DOHH2 (cell line): ENCODE measurements around the gene HLA-DMA.

ENCODE experiments used
- H3F3A ChIP-seq: fragments of 200-600 bp; sonication (generic), shearing (Covaris generic); 2 replicates; pipeline ENCODE4 v1.6.0; 2016; ENCODE audit warnings: antibody characterized with exemption, mild to moderate bottlenecking; ENCODE audit not compliant: control insufficient read depth, insufficient read depth
- H3K27ac ChIP-seq: fragments of 200-600 bp; sonication (generic); 2 replicates; pipeline ENCODE4 v1.5.1; 2014; ENCODE audit warnings: low read depth, mild to moderate bottlenecking, low read length, moderate library complexity
- H3K27me3 ChIP-seq: fragments of 200-600 bp; sonication (generic); 2 replicates; pipeline ENCODE4 v1.6.1; 2014; ENCODE audit warnings: mild to moderate bottlenecking, low read length, mixed read lengths; ENCODE audit not compliant: control insufficient read depth
- H3K36me3 ChIP-seq: fragments of 200-600 bp; sonication (generic); 2 replicates; pipeline ENCODE4 v1.6.1; 2014; ENCODE audit warnings: mild to moderate bottlenecking, low read length, moderate library complexity, mixed read lengths; ENCODE audit not compliant: control insufficient read depth
- H3K4me1 ChIP-seq: fragments of 200-600 bp; sonication (generic); 2 replicates; pipeline ENCODE4 v1.6.1; 2014; ENCODE audit warnings: mild to moderate bottlenecking, low read length, mixed read lengths; ENCODE audit not compliant: control insufficient read depth
- H3K4me2 ChIP-seq: fragments of 200-600 bp; sonication (generic); 2 replicates; pipeline ENCODE4 v1.6.0; 2014; ENCODE audit warnings: mild to moderate bottlenecking, low read length, moderate library complexity
- H3K4me3 ChIP-seq: fragments of 200-600 bp; sonication (generic); 2 replicates; pipeline ENCODE4 v1.5.1; 2014; ENCODE audit warnings: mild to moderate bottlenecking, low read length, mixed read lengths
- H3K79me2 ChIP-seq: fragments of 200-600 bp; sonication (generic); 2 replicates; pipeline ENCODE4 v1.6.1; 2014; ENCODE audit warnings: mild to moderate bottlenecking, low read length, mixed read lengths; ENCODE audit not compliant: control insufficient read depth
- H3K9me2 ChIP-seq: fragments of 200-600 bp; sonication (generic); replicated peaks from 2 replicates; pipeline ENCODE4 v1.6.1; 2014; ENCODE audit warnings: mild to moderate bottlenecking, low read length, mixed read lengths; ENCODE audit not compliant: control insufficient read depth
- H3K9me3 ChIP-seq: fragments of 200-600 bp; sonication (generic); 2 replicates; pipeline ENCODE4 v1.6.1; 2014; ENCODE audit warnings: antibody characterized with exemption, low read length, mixed read lengths; ENCODE audit not compliant: control insufficient read depth, insufficient read depth
- H4K20me1 ChIP-seq: fragments of 200-600 bp; sonication (generic); 2 replicates; pipeline ENCODE4 v1.6.0; 2014; ENCODE audit warnings: low read depth, mild to moderate bottlenecking, antibody characterized with exemption, low read length, moderate library complexity; ENCODE audit not compliant: control insufficient read depth, insufficient read depth
- CTCF ChIP-seq: fragments of 200-600 bp; sonication (generic); IDR thresholded peaks from one replicate; pipeline ENCODE4 v1.5.1; 2014; ENCODE audit warnings: antibody characterized with exemption, mild to moderate bottlenecking, low read depth, low read length; ENCODE audit not compliant: poor library complexity, severe bottlenecking
- EZH2phosphoT487 ChIP-seq: fragments of 200-600 bp; sonication (generic); IDR thresholded peaks from 2 replicates; pipeline ENCODE4 v1.6.1; 2017; ENCODE audit warnings: borderline replicate concordance, mild to moderate bottlenecking, antibody characterized with exemption, low read length, moderate library complexity, mixed read lengths

The HLA-DMA gene

DNA sequence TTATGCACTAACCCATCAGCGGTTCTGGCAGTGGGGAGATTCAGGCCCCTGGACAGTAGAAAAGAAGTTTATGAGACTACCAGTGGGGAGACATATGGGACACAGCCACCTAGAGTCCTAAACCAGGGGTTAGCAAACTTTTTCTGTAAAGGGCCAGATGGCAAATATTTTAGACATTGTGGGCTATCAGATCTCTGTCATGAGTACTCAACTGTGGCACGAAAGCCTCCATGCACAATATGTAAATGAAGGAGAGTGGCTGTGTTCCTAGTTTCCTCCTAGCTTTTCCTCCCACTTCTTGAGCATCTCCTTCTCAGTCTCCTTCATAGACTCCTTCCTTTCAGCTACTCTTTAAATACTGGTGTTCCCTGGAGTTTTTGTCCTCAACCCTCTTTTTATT lies 3.3 kb upstream of the HLA-DMA start:
- Histone ChIP-seq H3K27ac (peak overlapping the region; percentile 84), H3K4me3 (peak overlapping the region; percentile 57), H3K4me1 (peaks cover 57% of the 10 kb centered on the region), H3F3A (peaks cover 30% of the 10 kb centered on the region), H3K79me2 (peaks cover 27% of the 10 kb centered on the region), H3K36me3 (no peaks in the 10 kb centered on the region; the same call in 1 of the 2 replicates), H4K20me1 (no peaks in the 10 kb centered on the region), H3K9me3 (no peaks in the 10 kb centered on the region), H3K27me3 (no peaks in the 10 kb centered on the region), H3K4me2 (peak overlapping the region; percentile 90), H3K9me2 (no peaks in the 10 kb centered on the region)
- no peak for TF ChIP-seq CTCF
- TF ChIP-seq EZH2phosphoT487 = no peak

DNA sequence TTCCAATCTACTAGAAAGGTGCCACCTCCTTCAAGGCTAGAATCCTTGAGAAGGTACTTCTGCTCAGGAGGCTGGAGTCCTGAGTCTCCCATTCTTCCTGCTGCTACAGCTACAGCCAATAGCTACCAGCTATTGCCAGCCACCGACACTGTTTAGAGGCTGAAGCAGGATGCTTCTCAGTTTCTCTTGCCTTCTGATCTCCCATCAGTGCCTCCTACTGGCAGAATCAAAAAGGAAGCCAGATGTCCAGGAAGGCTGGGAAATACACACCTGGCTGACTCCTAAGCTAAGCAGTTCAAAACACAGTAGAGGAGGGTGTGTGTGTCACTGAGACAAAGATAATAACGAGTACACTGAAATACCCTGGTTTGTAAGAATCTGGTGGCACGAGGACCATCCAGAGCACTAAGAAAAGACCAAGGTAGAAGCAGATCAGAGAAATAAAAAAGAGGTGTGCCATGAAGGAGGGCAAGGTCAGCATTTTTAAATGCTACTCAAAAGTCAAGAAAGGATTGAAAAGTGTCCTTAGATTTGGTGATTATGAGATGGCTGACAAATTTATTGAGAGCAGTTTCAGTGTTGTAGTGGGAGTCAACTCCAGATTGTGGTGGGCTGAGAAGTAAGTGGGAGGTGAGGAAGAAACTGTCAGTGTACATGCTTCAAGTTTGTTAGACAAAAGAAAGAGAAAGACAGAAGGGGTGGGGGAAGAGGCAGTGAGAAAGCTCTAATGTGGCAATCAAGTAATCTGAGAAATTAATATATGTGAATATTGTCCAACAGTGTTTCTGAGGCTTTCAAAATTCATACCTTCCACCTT lies 2.3 kb upstream of the HLA-DMA start:
- Histone ChIP-seq H3F3A (peaks cover 30% of the 10 kb centered on the region), H3K79me2 (peaks cover 31% of the 10 kb centered on the region), H3K4me3 (peak overlapping the region; percentile 57), H3K36me3 (peaks cover 4% of the 10 kb centered on the region), H3K27me3 (no peaks in the 10 kb centered on the region), H3K4me2 (peak overlapping the region; percentile 90), H3K4me1 (peaks cover 67% of the 10 kb centered on the region), H3K9me2 (no peaks in the 10 kb centered on the region), H3K9me3 (no peaks in the 10 kb centered on the region), H3K27ac (peak overlapping the region; percentile 84), H4K20me1 (no peaks in the 10 kb centered on the region)
- peak; percentile 81 for TF ChIP-seq CTCF
- no peak for TF ChIP-seq EZH2phosphoT487

DNA sequence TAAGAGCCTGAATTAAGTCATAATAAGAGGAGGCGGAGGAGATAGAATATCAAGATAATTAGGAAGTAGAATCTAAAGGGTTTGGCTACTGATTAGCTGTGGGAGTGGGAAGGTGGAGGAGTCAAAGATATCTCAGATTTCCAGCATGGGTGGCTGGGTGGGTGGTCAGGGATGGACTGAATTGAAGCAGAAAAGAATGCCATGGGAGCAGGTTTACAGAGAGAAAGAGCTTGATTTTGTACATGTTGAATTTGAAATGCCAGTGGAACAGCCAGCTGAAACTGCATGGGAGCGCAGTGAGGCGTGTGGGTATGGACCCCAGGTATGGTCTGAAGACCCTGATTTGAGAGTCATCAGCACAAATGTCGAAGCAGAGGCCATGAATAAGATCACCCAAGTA lies 1.4 kb upstream of the HLA-DMA start:
- no peaks in the 10 kb centered on the region for H3K27me3 ChIP-seq
- H3K27ac ChIP-seq = peak overlapping the region; percentile 84
- no peak for TF ChIP-seq CTCF
- no peak for TF ChIP-seq EZH2phosphoT487
- H3K4me2 ChIP-seq = peak overlapping the region; percentile 90
- H3K4me3 ChIP-seq = peak overlapping the region; percentile 57; the same call in 1 of the 2 replicates
- H3K36me3 ChIP-seq = peaks cover 13% of the 10 kb centered on the region
- H4K20me1 ChIP-seq = no peaks in the 10 kb centered on the region
- peaks cover 40% of the 10 kb centered on the region for H3K79me2 ChIP-seq
- peaks cover 30% of the 10 kb centered on the region for H3F3A ChIP-seq
- no peaks in the 10 kb centered on the region for H3K9me2 ChIP-seq
- H3K4me1 ChIP-seq = peaks cover 76% of the 10 kb centered on the region
- no peaks in the 10 kb centered on the region for H3K9me3 ChIP-seq
